Hematopoietic multipotent progenitor cell treated with erythropoietin and hydrocortisone succinate and interleukin-3 and kit ligand, for 17 days (in vitro differentiated cells): ENCODE results near the gene CPEB3.
"Not testable (repeated sequence)": the region's sequence is repeated elsewhere in the genome, so short reads cannot be mapped to it uniquely, and the experiment has no call there.

Experiments
- DNase-seq: peaks from one replicate; pipeline ENCODE4 v3.0.0-alpha.2; 2015; ENCODE audit warnings: low spot score

Gene CPEB3

DNA sequence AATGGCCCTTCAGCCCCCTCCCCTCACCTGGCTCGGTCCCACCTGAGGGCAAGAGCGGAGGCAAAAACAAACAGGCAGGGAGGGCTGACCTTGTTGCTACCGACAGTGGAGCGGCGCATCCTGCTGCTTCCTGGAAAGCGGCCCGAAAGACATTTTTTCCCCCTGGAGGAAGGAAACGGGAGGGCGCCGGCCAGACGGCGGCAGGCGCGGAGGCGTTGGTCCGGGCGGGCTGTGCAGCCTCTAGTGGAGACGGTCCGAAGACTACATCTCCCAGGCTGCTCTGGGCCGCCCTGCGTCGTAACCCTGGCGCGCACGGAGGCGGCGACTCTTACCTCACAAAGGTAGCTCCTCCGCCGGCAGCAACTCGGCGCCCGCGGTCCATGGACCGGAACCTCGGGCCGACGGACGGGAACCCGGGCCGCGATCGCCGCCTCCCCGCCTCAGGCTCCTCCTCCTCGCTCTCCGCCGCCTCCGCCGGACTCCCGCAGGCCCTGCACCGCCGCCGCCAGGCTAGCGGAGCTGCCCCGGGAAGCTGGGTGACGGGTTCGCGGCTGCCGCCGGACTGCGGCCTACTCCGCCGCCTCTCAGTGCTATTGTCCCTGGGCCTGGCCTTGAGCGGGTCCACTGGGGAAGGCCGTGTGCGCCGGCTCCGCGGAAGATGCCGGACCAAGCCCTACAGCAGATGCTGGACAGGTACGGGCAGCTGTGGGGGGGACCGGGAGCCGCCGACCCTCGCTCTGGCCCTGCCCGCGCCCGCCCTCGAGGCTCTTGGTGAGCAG lies at the start of gene CPEB3, which contains the start of gene MARCHF5:
CPEB3 (minus strand) TSS at position 242 of the 779 bp plus-strand sequence. CDS start 50,728 bp downstream, outside the sequence.
MARCHF5 (plus strand) TSS at position 331 of the 779 bp plus-strand sequence; CDS start at position 659, 328 bp downstream.
- peak; percentile 91 for DNase-seq

DNA sequence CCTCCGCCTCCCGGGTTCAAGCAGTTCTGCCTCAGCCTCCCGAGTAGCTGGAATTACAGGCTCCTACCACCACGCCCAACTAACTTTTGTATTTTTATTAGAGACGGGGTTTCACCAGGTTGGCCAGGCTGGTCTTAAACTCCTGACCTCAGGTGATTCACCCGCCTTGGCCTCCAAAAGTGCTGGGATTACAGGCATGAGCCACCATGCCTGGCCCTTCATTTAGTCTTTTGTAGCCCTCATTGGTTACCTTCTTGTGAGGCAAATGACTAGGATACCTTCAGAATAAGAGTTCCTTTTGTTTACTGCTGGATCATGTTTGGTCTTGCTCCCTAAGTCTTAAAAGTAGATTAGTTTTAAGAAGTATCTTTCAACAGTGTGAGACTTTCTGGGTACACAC lies 39.0 kb upstream of the CPEB3 start:
- DNase-seq, result not testable (repeated sequence)

DNA sequence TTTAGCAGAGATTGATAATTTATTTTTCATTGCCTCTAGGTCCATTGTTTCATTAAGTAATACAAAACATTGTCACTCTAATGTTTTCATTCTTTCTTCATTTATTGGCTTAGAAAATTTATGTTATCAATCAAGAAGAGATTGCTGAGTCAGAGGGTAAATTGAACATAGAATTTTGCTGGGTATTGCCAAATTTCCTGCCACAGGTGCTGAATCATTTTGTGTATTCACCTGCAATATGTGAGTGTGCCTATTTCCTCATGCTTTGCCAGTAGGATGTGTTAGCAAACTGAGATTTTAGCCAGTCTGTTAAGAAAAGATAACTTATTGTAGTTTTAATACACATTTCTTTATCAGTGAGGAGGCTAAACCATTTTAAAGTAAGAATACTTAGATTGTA lies 38.1 kb upstream of the CPEB3 start:
- no peak for DNase-seq

DNA sequence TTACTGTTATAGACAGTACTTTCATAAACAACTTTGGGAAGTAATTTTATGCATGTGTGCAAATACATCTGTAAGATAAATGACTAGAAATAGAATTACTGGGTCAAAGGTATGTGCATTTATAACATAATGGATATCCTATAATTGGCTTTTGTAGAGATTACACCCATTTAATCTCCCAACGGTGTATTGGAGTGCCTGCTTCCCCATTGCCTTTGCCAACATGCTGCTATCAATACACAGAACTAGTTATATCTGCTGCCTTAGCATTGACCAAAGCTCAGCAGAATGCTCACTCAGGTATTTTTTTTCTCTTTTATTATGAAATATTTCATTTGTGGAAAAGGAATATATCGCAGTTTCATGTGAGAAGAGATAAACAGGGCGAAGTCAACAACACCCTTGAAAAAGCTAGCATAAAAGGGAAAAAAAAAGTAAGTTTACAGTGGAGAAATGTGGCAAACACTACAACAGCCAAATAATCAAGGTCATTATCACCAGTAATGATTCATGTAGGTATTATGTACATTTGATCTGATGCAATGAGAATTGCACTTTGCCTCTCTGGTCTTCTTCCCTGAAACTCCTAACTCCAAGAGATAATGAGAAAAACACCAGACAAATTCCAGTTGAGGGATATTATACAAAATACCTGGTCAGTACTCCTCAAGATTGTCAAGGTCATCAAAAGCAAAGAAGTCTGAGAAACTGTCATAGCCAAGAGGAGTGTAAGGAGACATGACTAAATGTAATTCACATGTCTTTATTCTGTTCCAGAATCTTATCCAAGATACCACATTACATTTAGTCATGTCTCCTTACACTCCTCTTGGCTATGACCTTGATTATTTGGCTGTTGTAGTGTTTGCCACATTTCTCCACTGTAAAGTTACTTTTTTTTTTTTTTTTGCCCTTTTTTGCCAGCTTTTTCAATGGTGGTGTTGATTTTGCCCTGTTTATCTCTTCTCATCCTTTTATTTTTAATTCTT lies 36.9 kb upstream of the CPEB3 start:
- DNase-seq, result no peak

DNA sequence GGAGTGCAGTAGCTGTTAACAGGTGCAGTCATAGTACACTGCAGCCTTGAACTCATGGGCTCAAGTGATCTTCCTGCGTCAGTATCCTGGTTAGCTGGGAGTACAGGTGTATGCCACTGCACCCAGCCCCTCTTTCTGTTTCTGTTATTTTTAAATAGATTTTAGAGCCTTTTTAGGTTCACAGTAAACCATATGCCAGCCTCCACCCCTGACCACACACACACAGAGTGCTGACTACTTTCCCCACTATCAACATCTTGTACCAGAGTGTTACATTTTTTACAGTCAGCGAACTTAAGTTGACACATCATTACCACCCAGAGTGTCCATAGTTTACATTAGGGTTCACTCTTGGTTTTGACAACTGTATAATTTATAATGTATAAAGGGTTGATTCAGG lies 32.2 kb upstream of the CPEB3 start:
- no peak for DNase-seq

DNA sequence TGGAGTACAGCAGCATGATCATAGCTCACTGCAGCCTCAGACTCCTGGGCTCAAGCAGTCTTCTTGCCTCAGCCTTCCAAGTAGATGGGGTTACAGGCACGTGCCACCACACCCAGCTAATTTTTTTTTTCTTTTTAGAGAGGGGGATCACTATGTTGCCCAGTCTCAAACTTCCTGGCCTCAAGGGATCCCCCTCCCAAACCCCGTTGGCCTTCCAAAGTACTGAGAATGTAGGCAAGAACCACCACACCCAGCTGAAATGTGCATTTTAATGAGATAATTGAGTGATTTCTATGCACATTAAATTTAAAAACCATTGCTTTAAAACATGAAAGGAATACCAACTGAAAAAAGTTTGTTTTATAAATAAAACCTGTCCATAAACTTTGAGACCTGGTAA lies 25.7 kb upstream of the CPEB3 start:
- no peak for DNase-seq

DNA sequence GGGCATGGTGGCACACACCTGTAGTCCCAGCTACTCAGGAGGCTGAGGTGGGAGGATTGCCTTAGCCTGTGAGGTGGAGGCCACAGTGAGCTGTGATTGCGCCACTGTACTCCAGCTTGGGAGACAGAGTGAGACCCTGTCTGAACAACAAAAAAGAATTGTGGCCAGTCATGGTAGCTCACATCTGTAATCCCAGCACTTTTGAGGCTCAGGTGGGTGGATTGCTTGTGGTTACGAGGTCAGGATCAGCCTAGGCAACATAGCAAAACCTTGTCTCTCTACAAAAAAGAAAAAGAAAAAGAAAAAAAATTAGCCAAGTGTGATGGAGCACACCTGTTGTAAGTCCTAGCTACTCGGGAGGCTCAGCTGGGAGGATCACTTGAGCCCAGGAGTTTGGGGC lies 22.9 kb upstream of the CPEB3 start:
- DNase-seq, result no peak

DNA sequence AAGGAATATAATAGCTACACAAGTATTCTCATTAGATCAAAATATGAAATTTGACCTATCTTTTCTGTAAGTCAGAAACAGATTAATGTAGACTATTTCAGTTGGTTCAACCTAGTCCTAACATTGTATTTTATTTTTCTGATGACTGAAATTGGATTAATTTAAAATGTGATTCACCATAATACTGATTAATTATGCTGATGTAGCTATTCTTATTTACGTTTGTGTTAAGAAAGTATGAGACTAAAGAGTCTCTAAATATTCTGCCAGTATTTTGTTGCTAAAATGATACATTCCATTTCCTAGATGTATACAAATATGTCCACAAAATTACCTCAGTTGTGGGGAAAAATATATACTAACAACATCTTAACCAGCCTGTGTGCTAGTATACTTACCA lies 18.4 kb upstream of the CPEB3 start:
- DNase-seq, result no peak

DNA sequence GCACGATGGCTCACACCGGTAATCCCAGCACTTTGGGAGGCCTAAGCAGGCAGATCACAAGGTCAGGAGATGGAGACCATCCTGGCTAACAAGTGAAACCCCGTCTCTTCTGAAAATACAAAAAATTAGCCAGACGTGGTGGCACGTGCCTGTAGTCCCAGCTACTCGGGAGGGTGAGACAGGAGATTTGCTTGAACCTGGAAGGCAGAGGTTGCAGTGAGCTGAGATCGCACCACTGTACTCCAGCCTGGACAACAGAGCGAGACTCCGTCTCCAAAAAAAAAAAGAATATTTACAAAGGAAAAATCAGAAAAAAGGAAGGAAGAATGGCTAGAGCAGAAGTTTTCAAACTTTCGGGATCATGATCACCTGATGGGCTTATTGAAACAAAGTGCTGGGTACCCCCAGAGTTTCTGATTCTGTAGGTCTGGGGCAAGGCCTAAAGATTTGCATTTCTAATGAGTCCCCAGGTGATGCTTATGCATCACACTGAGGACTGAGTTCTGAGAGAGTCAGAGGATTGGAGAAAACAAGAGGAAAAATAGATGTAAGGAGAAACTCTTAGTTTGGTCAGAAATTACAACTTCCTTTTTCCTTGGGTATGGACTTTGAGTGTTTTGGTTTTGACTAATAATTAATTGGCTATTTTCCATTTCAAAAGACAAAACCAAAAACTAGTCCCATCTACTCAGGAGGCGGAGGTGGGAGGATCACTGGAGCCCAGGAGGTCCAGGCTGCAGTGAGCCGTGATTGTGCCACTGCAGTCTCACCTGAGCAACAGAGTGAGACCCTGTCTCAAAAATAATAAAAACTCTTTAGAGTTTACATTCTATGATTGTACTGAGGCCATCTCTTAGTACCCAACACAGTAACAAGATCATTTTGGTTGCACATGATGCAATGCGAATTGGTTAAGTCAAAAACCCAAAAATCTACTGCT lies 14.5 kb upstream of the CPEB3 start:
- DNase-seq, result no peak

DNA sequence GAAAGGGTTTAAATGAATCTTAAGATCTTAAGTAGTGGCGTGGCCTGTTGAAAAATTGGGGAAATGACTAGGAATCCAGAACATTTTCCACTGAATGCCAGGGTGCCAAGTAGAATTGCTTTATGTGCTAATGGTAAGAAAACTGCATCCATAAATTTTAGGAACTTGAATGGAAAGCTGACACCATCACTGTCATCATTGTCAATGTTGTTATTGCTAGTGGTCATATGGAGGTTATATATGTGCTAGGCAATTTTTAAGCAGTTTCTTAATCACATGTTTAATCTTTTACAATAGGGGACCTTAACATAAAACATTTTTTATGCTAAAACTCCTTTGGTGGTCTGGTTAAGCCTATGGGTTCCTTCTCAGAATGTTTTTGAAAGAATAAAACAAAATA lies 13.2 kb upstream of the CPEB3 start:
- no peak for DNase-seq

DNA sequence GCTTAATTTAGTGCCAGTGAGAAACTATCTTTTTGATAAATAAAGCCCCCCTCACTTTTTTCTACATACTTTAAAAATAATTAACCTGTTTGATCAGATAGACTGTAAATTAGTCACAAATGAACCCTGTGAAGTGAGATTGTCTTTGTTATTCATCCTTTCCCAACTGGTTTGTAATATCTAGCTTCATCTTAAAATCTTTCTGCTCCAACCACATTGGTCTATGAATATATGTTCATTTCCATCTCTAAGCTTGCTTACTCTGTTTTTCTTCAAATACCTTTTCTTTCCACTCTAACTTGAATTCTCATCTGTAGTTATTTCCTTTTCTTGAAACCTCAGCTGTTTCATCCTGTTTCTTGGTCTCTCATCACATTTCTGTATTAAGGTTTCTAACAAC lies 12.2 kb upstream of the CPEB3 start:
- no peak for DNase-seq

DNA sequence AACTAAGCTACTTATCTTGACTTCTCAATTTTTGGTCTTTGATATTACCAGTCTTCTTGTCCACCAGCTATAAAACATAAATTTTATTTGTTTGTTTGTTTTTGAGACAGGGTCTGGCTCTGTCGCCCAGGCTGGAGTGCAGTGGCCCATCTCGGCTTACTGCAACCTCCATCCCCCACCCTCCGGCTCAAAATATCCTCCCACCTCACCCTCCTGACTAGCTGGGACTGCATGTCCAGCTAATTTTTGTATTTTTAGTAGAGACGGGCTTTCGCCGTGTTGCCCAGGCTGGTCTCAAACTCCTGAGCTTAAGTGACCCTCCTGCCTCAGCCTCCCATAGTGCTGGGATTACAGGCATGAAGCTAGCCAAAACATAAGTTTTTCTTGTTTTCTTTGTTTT lies 7.6 kb upstream of the CPEB3 start:
- no peak for DNase-seq

DNA sequence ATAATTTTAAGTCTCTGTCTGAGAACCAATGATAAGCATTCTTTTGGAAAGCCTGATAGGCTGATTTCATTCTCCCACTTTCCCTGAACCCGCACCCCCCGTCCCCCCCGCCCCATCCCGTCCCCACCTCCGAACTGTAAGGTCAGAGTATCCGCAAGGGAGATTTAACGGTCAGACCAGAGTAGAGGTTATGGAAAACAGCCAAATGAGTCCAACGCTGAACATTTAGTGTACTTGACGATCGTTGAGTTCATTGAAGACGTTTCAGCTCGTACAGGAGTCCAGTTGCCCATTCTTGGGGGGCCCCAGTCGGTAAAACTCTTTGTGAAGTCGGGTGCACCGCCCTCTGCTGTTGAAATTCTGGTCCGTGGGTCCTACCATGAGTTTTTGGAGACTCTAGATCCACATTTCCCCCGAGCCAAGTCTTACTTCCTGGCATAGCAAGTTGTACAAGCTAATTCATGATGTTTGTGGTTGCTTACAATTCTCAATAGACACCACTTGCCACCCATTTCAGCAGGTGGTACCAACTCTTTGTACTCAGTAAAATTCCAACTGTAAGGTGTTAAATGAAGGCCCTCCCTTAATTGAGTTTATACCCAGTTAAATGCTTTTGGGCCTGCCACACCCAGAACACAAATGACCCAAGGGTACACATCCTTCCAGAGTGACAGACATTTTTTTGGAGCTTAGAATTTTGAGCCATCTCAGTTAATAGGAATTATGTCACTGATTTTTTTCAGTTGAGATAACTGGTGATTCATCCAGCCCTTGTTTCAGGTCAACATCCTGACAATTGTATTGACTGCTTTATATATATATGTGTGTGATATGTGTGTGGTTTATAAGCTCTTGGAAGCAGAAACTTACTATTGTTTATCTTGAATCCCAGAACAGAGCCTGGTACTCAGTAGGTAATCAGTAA lies 1.3 kb upstream of the CPEB3 start:
- peak; percentile 59 for DNase-seq

DNA sequence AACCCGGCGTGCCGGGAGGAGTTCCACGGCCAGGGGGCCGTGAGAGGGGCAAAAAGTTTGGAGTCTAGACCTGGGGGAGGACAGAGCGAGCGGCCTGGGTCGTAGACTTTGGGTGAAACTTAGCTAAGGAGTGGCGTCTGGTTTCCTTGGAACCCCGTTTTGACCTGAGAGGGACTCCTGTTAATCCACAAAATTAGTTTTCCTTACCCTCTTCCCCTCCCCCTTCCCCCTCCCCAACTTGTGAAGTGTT lies 663 bp upstream of the CPEB3 start:
- no peak for DNase-seq

DNA sequence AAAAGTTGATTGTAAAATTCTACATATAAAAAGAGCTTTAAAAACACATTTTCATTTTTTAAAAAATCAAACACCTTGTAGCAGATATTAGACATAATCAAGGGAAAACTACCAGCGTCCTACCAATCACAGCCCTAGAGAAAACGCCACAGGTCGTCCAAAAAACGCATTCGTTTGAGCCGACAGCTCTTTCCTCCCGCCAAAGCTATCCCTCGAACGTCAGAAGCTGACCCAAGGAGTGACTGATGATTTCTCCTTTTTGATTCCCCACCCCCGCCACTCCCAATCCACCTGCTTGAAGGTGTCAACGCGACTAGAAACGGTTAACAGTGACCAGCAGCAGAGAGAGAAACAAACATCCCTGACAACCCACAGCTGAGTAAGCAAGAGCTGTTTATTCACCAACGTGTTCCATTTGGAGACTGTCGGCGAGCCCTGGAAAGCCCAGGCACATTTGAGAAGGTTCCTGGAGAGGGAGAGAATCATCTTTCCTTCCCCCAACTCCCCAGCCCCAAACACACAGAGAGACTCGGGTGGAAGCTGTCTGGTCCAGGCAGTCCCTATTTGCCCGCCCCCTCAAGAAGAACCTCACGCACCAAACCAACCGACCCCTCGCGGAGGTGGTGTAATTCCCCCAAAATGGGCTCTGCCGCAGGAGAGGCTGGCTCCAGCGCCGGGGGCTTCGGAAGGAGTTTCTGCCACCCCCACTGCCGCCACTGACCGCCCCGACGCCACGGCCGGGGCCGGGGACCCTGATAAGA lies 622 bp downstream of the CPEB3 start:
- DNase-seq, result peak; percentile 49

DNA sequence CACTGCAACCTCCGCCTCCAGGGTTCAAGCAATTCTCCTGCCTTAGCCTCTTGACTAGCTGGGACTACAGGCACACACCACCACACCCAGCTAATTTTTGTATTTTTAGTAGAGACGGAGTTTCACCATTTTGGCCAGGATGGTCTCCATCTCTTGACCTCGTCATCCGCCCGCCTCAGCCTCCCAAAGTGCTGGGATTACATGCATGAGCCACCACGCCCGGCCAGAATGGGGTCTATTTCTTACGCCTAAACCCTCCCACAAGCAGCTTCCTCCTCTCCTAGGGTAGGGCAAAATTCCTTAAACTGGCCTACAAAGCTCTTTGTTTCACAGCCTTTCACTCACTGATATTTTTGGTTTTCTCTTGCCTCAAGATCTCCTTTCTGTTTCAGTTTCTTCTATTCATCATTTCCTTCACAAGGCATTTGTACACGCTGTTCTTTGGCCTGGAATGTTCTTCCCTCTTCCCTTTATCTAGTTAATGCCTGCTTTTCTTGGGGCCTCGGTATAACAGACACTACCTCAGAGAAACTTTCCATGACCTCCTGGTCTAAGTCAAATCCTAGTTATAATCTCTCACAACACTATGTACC lies 6.7 kb downstream of the CPEB3 start:
- DNase-seq, result no peak

DNA sequence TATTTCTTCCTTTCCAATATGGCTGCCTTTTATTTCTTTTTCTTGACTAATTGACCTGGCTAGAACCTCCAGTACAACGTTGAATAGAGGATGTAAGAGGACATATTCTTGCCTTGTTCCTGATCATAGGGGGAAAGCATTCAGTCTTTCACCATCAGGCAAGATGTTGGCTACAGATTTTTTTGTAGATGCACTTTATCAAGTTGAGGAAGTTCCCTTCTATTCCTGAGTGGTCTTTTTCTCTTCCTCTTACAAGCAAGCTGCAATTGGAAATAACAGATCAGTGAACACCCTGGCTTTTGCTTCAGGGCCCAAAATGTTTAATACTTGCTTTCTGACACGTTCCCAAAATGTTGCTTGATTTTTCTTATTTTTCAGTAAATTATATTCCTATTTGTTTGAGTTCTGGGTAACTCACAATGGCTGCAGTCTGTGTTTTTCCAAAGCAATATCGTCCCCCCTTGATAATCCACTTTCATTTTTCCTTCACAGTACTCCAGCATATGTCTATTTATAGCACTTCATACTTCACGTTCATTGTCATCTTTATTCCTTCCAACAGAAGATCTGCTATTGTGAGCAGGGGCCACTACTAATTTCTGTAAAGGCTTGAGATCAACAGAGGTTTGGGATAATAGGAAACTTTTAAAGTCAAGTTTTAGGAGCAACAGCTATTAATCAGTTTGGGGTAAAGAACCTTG lies 11.7 kb downstream of the CPEB3 start:
- no peak for DNase-seq

DNA sequence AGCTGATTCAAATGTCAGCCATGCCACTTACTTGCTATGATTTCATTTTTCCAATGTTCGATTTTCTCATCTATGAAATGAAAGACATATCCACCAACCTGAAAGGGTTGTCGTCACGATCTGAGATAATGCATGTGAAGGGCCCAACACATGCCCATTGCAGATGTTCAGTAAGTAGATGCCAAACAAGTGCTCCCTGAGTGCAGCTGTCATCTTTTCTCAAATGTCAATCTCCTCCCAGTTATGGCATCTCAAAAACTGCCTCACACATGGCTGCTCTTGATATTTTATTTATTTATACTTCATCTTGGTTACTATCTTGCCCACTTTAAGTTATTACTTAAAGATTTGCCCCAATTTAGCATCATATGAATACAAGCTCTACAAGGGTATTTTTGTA lies 16.8 kb downstream of the CPEB3 start:
- no peak for DNase-seq

DNA sequence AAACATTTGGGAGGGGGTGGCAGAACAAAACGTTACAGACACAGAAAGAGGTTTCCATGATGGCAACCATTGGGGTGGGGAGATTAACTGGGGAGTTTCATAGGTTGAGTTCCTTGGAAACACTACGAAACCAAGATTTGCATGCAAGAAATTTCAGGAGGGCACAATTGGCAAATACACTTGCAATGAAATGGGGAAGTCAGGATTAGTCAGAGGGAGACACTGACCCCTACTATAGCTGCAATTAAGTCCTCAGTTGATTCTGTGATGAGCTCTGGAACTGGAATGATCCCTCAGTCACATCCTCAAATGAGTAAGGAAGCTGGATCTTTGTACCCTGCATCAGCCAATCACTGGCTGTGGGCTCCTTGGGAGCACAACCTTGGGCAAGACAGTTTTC lies 22.1 kb downstream of the CPEB3 start:
- no peak for DNase-seq
